ENCODE measurements around the gene C1orf115.
"Not testable (repeated sequence)": the region's sequence is repeated elsewhere in the genome, so short reads cannot be mapped to it uniquely, and the experiment has no call there.

The C1orf115 gene

DNA sequence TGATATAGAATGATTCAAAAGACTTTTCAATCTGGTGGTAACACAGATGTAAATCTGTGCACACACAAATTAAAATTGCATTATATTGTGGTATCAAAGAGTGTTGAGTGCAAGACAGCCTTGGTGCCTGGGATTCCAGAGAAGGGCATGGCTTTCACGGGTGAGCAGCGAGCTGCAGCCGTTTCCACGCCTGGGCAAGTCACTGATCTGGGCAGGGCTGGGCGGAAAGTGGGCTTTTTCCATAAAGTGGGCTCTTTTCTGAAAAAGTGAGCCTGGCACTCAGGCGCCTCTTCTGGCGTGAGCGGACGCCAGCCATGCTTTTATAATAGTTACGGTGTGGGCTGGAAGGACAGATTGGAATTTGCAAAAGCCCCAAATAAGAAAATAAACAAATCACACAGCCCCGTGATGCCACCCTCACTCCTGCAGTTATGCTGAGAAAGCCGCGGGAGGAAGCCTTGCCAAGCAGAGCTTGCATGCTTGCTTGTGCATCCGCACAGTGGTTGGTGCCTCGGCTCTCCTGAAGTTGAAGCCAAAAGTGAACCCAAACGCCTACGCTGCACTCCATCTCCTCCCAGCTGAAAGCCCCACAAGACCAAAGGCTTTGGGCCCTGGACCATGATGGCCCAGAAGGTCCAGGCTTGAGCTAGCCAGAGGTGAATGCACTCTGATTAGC is 7.1 kb upstream of the C1orf115 start:
- no peak for DNase-seq (ENCODE audit: low read depth in 1 of 2, low spot score in 1 of 2)
- TF ChIP-seq, protein P1, sequence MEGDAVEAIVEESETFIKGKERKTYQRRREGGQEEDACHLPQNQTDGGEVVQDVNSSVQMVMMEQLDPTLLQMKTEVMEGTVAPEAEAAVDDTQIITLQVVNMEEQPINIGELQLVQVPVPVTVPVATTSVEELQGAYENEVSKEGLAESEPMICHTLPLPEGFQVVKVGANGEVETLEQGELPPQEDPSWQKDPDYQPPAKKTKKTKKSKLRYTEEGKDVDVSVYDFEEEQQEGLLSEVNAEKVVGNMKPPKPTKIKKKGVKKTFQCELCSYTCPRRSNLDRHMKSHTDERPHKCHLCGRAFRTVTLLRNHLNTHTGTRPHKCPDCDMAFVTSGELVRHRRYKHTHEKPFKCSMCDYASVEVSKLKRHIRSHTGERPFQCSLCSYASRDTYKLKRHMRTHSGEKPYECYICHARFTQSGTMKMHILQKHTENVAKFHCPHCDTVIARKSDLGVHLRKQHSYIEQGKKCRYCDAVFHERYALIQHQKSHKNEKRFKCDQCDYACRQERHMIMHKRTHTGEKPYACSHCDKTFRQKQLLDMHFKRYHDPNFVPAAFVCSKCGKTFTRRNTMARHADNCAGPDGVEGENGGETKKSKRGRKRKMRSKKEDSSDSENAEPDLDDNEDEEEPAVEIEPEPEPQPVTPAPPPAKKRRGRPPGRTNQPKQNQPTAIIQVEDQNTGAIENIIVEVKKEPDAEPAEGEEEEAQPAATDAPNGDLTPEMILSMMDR (IDR thresholded peaks at IDR 0.05; ENCODE audit: insufficient read depth, low read length) = no peak
- TF ChIP-seq SPI1 (IDR thresholded peaks at IDR 0.05; ENCODE audit: borderline replicate concordance, low read depth) (no peak), GABPA (IDR thresholded peaks at IDR 0.05; ENCODE audit: low read depth) (no peak)
- no peak overlapping the region for H3K27ac ChIP-seq (replicated peaks)
- no peak overlapping the region for H3K4me3 ChIP-seq (replicated peaks; ENCODE audit: insufficient read depth, low read length)
- H3K27me3 ChIP-seq (ENCODE audit: insufficient read depth, poor library complexity, severe bottlenecking) = no peaks in the 10 kb centered on the region

DNA sequence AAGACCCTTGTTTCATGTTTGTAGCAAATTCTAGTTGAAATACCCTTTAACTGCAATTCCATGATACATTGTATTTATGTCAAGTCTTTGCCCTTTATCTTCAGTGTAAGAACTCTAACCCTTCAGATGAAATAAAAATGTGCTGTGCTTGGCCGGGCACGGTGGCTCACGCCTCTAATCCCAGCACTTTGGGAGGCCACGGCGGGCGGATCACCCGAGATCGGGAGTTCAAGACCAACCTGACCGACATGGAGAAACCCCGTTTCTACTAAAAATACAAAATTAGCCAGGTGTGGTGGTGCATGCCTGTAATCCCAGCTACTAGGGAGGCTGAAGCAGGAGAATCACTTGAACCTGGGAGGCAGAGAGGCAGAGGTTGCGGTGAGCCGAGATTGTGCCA is 6.4 kb upstream of the C1orf115 start:
- H3K27ac ChIP-seq (replicated peaks); H3K27me3 ChIP-seq (ENCODE audit: insufficient read depth, poor library complexity, severe bottlenecking); H3K4me3 ChIP-seq (replicated peaks; ENCODE audit: insufficient read depth, low read length); DNase-seq (ENCODE audit: low read depth in 1 of 2, low spot score in 1 of 2): not testable (repeated sequence)

DNA sequence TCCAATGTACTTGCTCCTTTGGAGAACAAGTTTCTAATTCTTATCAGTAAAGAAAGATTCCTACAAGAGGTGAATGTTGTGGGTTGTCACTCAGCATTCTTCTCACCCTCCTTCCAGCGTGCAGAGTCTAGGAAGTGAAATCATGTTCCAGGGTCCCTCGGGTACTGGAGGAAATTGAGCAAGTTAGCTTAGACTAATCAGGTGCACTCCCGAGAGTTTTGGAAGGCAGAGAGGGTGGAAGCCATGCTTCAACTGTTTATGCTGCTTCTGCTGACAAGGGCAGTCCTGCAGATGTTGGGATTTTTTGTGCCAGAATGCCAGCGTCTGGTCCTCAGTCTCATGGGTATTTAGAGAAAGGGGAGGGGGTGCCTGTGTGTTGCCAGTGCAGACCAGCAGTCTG is 5.3 kb upstream of the C1orf115 start:
- H3K27ac ChIP-seq (replicated peaks) = no peak overlapping the region
- no peak for TF ChIP-seq POLR2AphosphoS5 (IDR thresholded peaks at IDR 0.05; ENCODE audit: low read depth)
- TF ChIP-seq, protein P2, sequence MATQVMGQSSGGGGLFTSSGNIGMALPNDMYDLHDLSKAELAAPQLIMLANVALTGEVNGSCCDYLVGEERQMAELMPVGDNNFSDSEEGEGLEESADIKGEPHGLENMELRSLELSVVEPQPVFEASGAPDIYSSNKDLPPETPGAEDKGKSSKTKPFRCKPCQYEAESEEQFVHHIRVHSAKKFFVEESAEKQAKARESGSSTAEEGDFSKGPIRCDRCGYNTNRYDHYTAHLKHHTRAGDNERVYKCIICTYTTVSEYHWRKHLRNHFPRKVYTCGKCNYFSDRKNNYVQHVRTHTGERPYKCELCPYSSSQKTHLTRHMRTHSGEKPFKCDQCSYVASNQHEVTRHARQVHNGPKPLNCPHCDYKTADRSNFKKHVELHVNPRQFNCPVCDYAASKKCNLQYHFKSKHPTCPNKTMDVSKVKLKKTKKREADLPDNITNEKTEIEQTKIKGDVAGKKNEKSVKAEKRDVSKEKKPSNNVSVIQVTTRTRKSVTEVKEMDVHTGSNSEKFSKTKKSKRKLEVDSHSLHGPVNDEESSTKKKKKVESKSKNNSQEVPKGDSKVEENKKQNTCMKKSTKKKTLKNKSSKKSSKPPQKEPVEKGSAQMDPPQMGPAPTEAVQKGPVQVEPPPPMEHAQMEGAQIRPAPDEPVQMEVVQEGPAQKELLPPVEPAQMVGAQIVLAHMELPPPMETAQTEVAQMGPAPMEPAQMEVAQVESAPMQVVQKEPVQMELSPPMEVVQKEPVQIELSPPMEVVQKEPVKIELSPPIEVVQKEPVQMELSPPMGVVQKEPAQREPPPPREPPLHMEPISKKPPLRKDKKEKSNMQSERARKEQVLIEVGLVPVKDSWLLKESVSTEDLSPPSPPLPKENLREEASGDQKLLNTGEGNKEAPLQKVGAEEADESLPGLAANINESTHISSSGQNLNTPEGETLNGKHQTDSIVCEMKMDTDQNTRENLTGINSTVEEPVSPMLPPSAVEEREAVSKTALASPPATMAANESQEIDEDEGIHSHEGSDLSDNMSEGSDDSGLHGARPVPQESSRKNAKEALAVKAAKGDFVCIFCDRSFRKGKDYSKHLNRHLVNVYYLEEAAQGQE (IDR thresholded peaks at IDR 0.05; ENCODE audit: insufficient replicate concordance, low read depth) = no peak
- TF ChIP-seq, protein P1 (IDR thresholded peaks at IDR 0.05; ENCODE audit: insufficient read depth, low read length) = no peak
- no peak for TF ChIP-seq GABPA (IDR thresholded peaks at IDR 0.05; ENCODE audit: low read depth)
- no peak for TF ChIP-seq SPI1 (IDR thresholded peaks at IDR 0.05; ENCODE audit: borderline replicate concordance, low read depth)
- DNase-seq (ENCODE audit: low read depth in 1 of 2, low spot score in 1 of 2) = no peak
- no peaks in the 10 kb centered on the region for H3K27me3 ChIP-seq (ENCODE audit: insufficient read depth, poor library complexity, severe bottlenecking)
- H3K4me3 ChIP-seq (replicated peaks; ENCODE audit: insufficient read depth, low read length) = no peak overlapping the region

DNA sequence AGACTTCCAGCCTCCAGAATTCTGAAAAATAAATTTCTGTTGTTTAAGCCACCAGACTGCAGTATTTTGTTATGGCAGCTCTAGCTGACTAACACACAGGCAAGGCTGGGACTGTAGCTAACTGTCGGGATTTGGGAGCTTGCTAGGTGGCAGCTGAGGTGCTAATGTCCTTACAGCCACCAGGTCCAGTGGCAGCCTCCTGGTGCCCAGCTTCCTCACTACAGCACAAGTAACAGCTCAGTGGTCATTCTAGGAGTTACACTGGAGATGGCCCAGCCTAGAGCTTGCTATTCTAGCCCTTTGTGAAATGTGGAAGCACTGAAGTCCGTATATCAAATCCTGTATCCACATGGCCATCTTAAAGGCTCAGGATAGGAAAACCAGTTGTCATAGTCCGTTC is 4.3 kb upstream of the C1orf115 start:
- peaks cover 3% of the 10 kb centered on the region for H3K27me3 ChIP-seq (ENCODE audit: insufficient read depth, poor library complexity, severe bottlenecking)
- no peak overlapping the region for H3K4me3 ChIP-seq (replicated peaks; ENCODE audit: insufficient read depth, low read length)
- no peak for TF ChIP-seq SPI1 (IDR thresholded peaks at IDR 0.05; ENCODE audit: borderline replicate concordance, low read depth)
- TF ChIP-seq, protein P2 (IDR thresholded peaks at IDR 0.05; ENCODE audit: insufficient replicate concordance, low read depth) = no peak
- TF ChIP-seq GABPA (IDR thresholded peaks at IDR 0.05; ENCODE audit: low read depth) = no peak
- no peak for TF ChIP-seq POLR2AphosphoS5 (IDR thresholded peaks at IDR 0.05; ENCODE audit: low read depth)
- DNase-seq (ENCODE audit: low read depth in 1 of 2, low spot score in 1 of 2) = no peak
- no peak overlapping the region for H3K27ac ChIP-seq (replicated peaks)

DNA sequence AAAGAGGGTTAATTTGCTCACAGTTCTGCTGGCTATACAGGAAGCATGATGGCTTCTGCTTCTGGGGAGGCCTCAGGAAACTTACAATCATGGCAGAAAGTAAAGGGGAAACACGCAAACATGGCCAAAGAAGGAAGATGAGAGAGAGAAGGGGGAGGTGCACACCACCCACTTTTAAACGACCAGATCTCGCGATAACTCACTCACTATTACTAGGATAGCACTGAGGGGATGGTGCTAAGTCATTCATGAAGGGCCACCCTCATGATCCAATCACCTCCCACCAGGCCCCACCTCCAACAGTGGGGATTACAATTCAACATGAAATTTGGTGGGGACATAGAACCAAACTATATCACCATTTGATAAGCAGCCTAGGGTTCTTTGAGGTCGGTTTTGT is 2.4 kb upstream of the C1orf115 start:
- no peak overlapping the region for H3K27ac ChIP-seq (replicated peaks)
- peaks cover 7% of the 10 kb centered on the region for H3K27me3 ChIP-seq (ENCODE audit: insufficient read depth, poor library complexity, severe bottlenecking)
- TF ChIP-seq, protein P2 (IDR thresholded peaks at IDR 0.05; ENCODE audit: insufficient replicate concordance, low read depth) = no peak
- TF ChIP-seq POLR2AphosphoS5 (IDR thresholded peaks at IDR 0.05; ENCODE audit: low read depth) (no peak), GABPA (IDR thresholded peaks at IDR 0.05; ENCODE audit: low read depth) (no peak), SPI1 (IDR thresholded peaks at IDR 0.05; ENCODE audit: borderline replicate concordance, low read depth) (no peak)
- TF ChIP-seq, protein P1 (IDR thresholded peaks at IDR 0.05; ENCODE audit: insufficient read depth, low read length) = no peak
- no peak overlapping the region for H3K4me3 ChIP-seq (replicated peaks; ENCODE audit: insufficient read depth, low read length)
- no peak for DNase-seq (ENCODE audit: low read depth in 1 of 2, low spot score in 1 of 2)
